Measurements from ENCODE around the gene CLIC5.
A peak's percentile ranks its signal among the peaks of the same experiment; 100 is the strongest.

CLIC5 gene

DNA sequence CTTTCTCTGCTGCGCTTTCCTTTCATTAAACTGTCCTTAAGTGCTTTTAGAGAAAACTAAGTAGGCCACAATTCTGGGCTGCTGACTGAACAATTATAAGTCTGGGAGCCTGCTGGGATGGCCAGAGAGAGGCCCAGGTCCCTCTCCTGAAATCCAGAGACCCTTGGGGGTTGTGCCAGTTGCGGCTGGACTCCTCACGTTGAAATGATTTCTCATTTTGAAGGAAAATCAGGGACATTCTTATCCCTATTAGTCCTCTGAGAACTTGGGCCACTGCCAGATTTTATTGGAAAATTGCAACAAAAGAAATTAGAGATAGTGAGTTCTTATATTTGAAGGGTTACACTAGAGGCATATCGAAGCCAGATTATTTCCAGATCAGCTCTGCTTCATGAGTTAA, 145.1 kb downstream of the CLIC5 start:
- H3K36me3 Mint-ChIP-seq (ENCODE audit: low read depth) = no peaks in the 10 kb centered on the region
- H3K4me1 Mint-ChIP-seq = peaks cover 2% of the 10 kb centered on the region
- no peak for ATAC-seq
- H3K9me3 Mint-ChIP-seq = no peaks in the 10 kb centered on the region
- no peak for DNase-seq
- H3K27me3 Mint-ChIP-seq = peaks cover 30% of the 10 kb centered on the region
- no peak overlapping the region for H3K4me3 Mint-ChIP-seq
- no peak overlapping the region for H3K27ac Mint-ChIP-seq

DNA sequence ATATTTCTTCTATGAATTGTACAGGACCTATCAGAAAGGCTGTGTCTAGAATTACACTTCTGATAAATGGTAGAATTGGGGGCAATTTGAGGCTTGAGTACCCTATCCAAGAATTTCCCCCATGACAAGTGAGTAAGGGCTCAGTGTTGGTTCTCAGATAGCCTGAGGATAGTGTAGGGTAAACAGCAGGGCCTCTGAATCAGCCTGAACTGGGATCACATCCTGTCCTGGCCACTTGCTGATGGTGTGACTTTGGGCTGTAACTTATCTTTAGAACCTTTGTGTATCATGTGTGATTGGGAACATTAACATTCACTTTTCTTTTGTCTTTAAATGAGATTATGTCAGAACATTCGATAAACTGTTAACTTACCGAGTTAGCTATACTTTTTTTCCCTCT, 151.0 kb downstream of the CLIC5 start:
- H3K36me3 Mint-ChIP-seq (ENCODE audit: low read depth) = no peaks in the 10 kb centered on the region
- no peak for ATAC-seq
- H3K27ac Mint-ChIP-seq = no peak overlapping the region
- peaks cover 2% of the 10 kb centered on the region for H3K4me1 Mint-ChIP-seq
- H3K9me3 Mint-ChIP-seq = no peaks in the 10 kb centered on the region
- no peak for DNase-seq
- H3K4me3 Mint-ChIP-seq = no peak overlapping the region
- peaks cover 22% of the 10 kb centered on the region for H3K27me3 Mint-ChIP-seq

DNA sequence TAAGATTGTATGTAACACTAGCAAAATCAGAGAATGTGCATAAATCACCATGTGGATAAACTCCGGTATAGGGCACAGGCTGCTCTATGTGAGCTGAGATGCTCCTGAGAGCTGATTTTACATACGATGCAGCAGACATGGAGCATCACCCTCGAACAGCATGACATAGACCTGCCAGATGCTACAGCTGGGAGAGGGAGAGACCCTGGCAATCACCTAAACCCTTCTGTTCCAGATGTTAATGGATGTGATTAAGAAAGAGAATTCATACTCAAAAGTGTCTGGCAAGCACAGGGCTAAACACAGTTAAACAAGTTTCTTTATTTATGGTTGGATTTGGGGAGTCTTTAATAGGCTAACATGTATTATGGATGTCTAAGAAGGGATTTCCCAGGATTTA, 157.0 kb downstream of the CLIC5 start:
- Mint-ChIP-seq H3K9me3 (no peaks in the 10 kb centered on the region), H3K27me3 (peaks cover 13% of the 10 kb centered on the region), H3K4me3 (no peak overlapping the region), H3K36me3 (ENCODE audit: low read depth) (no peaks in the 10 kb centered on the region), H3K4me1 (no peaks in the 10 kb centered on the region), H3K27ac (no peak overlapping the region)
- no peak for DNase-seq
- ATAC-seq = no peak

DNA sequence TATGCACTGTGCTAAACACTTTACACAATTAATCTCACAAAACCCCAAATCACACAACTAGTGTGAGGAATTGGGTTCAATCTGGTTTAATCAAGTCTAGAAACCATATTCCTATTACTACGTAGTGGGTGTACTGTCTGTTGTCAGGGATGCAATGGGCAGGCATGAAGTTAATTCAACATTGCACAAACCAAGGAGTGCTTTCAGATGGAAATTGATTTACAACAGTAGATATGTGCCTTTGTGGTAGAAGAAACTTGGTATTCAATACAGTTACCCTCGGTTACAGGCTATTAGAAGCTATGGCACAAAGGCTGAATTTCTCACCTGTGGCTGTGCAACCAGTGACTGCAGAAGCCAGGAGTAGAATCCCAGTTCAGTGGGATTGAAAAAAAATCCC, 157.8 kb downstream of the CLIC5 start:
- Mint-ChIP-seq H3K4me1 (no peaks in the 10 kb centered on the region), H3K36me3 (ENCODE audit: low read depth) (no peaks in the 10 kb centered on the region), H3K9me3 (no peaks in the 10 kb centered on the region), H3K27ac (no peak overlapping the region), H3K27me3 (peaks cover 15% of the 10 kb centered on the region), H3K4me3 (no peak overlapping the region)
- ATAC-seq = no peak
- DNase-seq = no peak

DNA sequence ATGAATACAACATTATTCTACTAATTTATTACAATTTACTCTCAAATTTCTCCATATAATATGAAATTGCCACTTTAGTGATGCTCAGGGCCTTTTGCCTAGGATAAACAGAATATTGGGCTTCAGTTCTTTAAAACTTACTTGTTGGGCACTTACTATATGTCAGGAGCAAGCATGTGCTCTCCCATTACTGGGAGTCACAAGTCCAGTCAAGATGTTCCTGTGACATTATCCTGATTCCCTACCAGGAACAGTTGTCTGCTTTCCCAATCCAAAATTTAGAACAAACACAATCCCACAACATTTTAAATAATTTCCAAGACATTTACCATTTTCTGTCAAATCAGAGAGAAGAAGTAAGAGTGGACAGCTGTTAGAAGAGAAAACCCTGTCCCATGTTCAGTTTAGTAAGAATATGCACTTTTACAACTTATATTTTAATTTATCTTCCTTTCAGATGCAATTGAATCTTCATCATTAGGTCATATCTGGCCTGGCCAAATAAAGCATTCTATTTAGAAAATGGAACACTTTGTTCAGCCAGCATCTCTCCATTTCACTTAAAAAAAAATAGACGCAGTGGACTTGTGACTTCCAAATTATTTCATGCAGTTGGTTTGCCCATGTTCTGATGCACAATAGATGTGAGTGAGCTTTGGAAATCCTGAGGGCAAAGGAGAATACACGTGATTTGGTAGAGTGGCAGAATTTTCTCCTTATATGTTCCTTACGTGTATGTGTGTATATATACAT, 159.8 kb downstream of the CLIC5 start:
- no peak for DNase-seq
- H3K4me1 Mint-ChIP-seq = no peaks in the 10 kb centered on the region
- no peak overlapping the region for H3K27ac Mint-ChIP-seq
- H3K27me3 Mint-ChIP-seq = peaks cover 18% of the 10 kb centered on the region
- no peak overlapping the region for H3K4me3 Mint-ChIP-seq
- H3K36me3 Mint-ChIP-seq (ENCODE audit: low read depth) = no peaks in the 10 kb centered on the region
- H3K9me3 Mint-ChIP-seq = no peaks in the 10 kb centered on the region
- no peak for ATAC-seq

DNA sequence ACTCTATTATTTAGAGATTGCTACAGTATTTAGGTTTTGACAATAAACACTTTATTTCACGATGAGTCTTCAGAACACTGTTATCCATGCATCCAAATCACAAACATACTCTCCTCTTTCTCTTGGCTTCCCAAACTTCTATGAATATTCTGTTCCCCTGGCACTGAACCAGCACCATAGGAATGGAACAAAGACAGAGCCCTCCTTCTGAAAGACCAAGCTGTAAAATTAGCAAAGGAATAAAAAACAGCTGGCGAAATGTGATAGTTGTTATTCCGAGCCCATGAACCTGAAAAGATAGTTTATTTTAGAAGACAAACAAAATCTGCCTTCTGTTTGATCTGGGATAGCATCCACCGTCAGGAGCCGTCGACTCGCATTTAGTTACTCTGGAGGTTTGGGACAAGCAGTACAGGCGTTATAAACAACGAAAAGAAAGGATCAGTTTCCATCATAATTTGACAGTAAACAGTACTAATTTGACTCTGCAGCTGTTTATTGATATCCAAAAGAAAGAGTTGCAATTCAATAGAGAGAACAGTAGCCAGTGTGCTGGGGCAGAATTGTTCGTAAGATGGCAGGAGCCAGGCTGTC, 161.4 kb downstream of the CLIC5 start:
- H3K4me3 Mint-ChIP-seq = no peak overlapping the region
- ATAC-seq = no peak

DNA sequence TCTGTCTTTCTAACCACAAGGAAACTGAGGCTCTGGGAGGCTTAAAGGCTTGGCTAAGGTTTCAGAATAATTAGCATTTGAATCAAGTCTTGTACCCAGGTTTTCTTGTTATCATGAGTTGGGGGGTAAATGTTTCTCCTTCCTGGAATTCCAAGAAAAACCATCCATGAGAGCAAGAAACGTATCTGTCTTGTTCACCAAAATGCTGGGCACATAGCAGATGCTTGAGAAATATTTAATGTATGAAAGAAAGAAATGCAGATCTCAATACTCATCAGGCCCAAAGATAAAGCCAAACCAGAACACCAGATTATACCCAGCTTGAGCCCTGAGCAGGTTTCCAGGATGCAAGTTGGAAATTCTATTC, 164.6 kb downstream of the CLIC5 start:
- ATAC-seq (no peak), DNase-seq (no peak)
- Mint-ChIP-seq H3K9me3 (no peaks in the 10 kb centered on the region), H3K27me3 (peaks cover 9% of the 10 kb centered on the region), H3K36me3 (ENCODE audit: low read depth) (no peaks in the 10 kb centered on the region), H3K4me1 (no peaks in the 10 kb centered on the region), H3K27ac (no peak overlapping the region), H3K4me3 (no peak overlapping the region)

More for the DNA sequence above, 161.4 kb downstream of the CLIC5 start:
- no peaks in the 10 kb centered on the region for H3K4me1 Mint-ChIP-seq
- no peaks in the 10 kb centered on the region for H3K9me3 Mint-ChIP-seq
- peaks cover 13% of the 10 kb centered on the region for H3K27me3 Mint-ChIP-seq
- no peak for DNase-seq
- H3K36me3 Mint-ChIP-seq (ENCODE audit: low read depth) = no peaks in the 10 kb centered on the region
- H3K27ac Mint-ChIP-seq = no peak overlapping the region

DNA sequence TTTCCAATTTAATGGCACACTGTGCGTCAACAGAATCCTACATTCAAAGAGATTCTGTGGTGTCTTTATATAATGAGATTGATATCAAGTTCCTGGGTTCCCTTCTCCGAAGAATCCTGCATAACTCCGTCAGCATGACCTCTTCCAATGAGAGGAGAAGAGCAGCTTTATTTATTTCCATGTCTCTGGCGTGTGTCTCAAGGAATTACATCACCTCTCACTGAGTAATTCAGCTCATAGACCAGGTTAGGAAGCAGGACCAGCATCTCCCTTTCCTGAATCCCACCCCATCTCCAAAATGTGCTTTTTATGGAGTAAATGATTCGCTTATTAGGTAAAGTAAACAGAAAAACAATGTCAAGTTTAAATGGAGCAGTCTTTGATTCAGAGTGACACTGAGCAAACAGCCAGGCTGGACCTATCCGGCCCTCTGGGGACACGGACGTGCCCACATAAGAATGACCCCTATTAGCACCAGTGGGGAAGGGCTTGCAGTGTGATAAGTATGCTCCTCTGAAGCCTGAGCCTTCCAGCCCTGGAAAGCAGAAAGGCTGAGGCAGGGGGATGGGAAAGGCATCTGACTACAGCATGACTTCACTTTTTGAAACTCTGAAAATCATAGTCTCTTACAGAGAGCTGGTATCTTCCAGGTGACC, 165.2 kb downstream of the CLIC5 start:
- no peak overlapping the region for H3K4me3 Mint-ChIP-seq
- ATAC-seq = no peak
- H3K27ac Mint-ChIP-seq = no peak overlapping the region
- H3K27me3 Mint-ChIP-seq = peaks cover 9% of the 10 kb centered on the region
- no peaks in the 10 kb centered on the region for H3K4me1 Mint-ChIP-seq
- no peak for DNase-seq
- H3K9me3 Mint-ChIP-seq = no peaks in the 10 kb centered on the region
- no peaks in the 10 kb centered on the region for H3K36me3 Mint-ChIP-seq (ENCODE audit: low read depth)

DNA sequence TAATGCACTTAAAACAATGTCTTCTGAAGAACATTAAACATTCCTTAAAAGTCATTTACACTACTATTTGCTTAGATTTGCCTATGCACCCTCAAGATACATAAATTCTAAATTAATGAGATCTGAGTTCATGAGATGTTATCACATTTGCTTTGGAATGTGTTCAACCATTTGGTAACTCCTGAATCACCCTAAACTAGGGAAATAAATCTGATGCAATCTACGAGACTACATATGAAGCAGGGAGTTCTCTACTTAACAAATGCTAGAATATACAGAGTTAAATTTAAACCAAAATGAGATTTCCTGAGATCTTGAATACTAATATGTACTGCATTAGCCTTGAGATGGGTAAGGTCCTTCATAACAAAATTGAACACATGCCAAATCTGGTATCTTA, 170.1 kb downstream of the CLIC5 start:
- Mint-ChIP-seq H3K4me1 (no peaks in the 10 kb centered on the region), H3K4me3 (no peak overlapping the region), H3K36me3 (ENCODE audit: low read depth) (no peaks in the 10 kb centered on the region), H3K9me3 (no peaks in the 10 kb centered on the region), H3K27me3 (no peaks in the 10 kb centered on the region), H3K27ac (no peak overlapping the region)
- no peak for DNase-seq
- no peak for ATAC-seq

DNA sequence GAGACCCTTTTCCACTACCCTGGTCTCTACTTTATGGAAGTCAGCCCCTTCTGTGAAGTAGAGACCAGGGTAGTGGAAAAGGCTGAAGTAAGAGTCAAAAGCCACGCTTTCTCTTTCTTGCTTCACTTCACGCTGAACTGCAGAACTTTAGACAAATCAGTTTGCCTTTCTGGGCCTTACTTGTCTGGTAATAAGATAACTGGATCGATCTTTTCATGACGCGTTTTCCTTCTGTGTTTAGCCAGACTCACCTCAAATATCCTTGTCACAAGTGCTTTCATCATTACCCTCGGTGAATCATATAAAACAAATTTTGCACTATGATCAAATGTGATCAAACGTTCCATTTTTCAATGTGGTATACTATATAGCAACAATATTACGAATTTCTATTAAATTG, 170.7 kb downstream of the CLIC5 start:
- H3K27ac Mint-ChIP-seq = peak overlapping the region; percentile 14
- ATAC-seq (no peak), DNase-seq (no peak)
- H3K36me3 Mint-ChIP-seq (ENCODE audit: low read depth) = no peaks in the 10 kb centered on the region
- H3K9me3 Mint-ChIP-seq = no peaks in the 10 kb centered on the region
- no peaks in the 10 kb centered on the region for H3K27me3 Mint-ChIP-seq
- no peaks in the 10 kb centered on the region for H3K4me1 Mint-ChIP-seq
- H3K4me3 Mint-ChIP-seq = no peak overlapping the region

DNA sequence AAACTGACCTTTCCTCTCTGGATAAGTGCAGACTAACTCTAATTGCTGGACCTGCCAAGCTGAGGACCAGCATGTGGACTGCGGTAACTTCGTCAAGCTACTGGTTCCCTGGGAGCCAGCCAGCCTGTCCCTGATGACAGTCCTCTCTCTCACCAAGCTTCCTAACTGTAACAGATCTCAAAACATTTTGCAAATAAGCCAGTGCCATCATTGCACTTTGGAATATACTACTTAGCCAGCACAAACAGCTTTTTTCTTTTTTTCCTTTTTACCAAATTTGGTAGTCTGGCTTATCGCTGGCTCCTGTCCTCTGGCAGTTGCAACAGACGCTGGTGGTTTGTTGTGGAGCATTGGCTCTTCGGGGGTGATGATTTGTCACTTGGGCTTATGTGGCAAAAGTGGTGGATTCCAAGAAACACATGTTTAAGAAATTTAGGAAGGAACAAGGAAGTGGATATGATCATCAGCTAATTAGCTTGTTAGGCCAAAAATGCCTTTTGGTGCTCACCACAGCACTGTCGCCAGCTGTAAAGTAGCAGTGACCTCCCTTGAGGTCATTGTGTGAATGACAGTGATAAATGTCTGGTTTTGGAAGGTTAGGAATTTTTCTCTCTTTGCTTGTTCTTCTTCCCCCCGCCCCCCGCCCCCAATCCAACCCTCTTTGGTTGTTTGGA, 171.7 kb downstream of the CLIC5 start:
- DNase-seq (no peak), ATAC-seq (no peak)
- H3K27me3 Mint-ChIP-seq = no peaks in the 10 kb centered on the region
- no peak overlapping the region for H3K27ac Mint-ChIP-seq
- H3K9me3 Mint-ChIP-seq = no peaks in the 10 kb centered on the region
- H3K36me3 Mint-ChIP-seq (ENCODE audit: low read depth) = no peaks in the 10 kb centered on the region
- no peak overlapping the region for H3K4me3 Mint-ChIP-seq
- no peaks in the 10 kb centered on the region for H3K4me1 Mint-ChIP-seq

DNA sequence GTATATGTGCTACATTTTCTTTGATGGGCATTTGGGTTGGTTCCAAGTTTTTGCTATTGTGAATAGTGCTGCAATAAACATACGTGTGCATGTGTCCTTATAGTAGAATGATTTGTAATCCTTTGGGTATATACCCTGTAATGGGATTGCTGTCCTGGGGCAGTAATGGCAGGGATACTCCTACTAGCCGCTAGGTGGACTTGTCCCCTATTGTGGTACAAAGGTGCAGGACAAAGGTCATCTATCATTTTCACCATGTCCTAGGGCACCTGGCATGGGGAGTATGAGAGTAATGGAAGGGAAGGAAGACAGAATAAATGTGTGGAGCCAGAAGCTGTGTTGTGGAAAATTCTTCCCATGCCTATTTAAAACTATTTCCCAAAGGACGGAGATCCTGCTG, 174.6 kb downstream of the CLIC5 start:
- Mint-ChIP-seq H3K4me3 (no peak overlapping the region), H3K27ac (no peak overlapping the region), H3K9me3 (no peaks in the 10 kb centered on the region), H3K36me3 (ENCODE audit: low read depth) (no peaks in the 10 kb centered on the region), H3K4me1 (peaks cover 14% of the 10 kb centered on the region), H3K27me3 (no peaks in the 10 kb centered on the region)
- DNase-seq = no peak
- ATAC-seq = no peak

DNA sequence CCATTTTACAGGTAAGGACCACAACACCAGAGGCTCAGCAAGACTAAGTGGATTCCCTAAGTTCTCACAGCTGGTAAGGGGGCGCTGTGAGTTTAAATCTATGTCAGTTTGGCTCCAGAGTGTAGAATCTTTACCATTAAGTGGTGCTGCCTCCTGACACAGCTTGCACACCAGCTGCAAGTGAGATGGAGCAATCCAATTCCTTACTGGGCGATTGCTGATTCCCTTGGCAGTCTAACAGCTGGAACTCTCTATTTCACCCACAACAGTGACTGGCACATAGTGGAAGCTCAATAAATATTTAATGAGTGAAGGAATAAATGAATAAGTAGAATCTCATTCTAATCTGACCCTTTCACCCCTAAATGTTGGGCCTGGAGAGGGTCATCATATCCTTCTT, 176.7 kb downstream of the CLIC5 start:
- H3K27me3 Mint-ChIP-seq = no peaks in the 10 kb centered on the region
- no peaks in the 10 kb centered on the region for H3K36me3 Mint-ChIP-seq (ENCODE audit: low read depth)
- H3K4me3 Mint-ChIP-seq = no peak overlapping the region
- DNase-seq (no peak), ATAC-seq (no peak)
- no peaks in the 10 kb centered on the region for H3K9me3 Mint-ChIP-seq
- no peak overlapping the region for H3K27ac Mint-ChIP-seq
- H3K4me1 Mint-ChIP-seq = peaks cover 31% of the 10 kb centered on the region

DNA sequence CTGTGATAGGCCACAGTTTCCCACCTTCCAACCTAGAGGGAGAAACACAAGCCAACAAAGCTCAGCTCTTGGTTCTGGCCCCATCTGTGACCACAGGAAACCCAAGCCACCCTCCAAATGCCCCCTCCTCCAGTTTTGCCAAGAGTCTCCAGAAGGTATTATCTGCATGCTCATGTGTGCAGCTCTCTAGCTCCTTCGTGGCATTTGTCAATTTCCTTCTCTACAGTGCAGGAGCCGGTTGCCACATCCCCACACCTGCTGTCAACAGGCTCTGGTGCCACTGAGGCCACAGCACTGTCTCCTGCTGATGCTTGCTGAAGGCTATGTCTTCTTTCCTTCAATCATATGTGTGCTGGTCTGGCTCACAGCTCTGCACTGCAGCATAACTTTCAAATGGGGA, 177.2 kb downstream of the CLIC5 start:
- Mint-ChIP-seq H3K36me3 (ENCODE audit: low read depth) (no peaks in the 10 kb centered on the region), H3K4me1 (peaks cover 34% of the 10 kb centered on the region), H3K27ac (no peak overlapping the region), H3K9me3 (no peaks in the 10 kb centered on the region), H3K4me3 (no peak overlapping the region), H3K27me3 (no peaks in the 10 kb centered on the region)
- ATAC-seq (no peak), DNase-seq (no peak)
